ENCODE measurements around the gene CCDC171. TPM values are rescaled to one million over a fixed set of nuclear protein-coding genes. Genes with fewer than 3 reads are reported as not detected.

CCDC171 gene
- total RNA-seq, 1 experiment from 2014 or later, result 1.6 TPM

GRCh38 chr9:15889555-15889954, 336.7 kb downstream of the CCDC171 start:
- no peaks in the 10 kb centered on the region for H3K9me3 ChIP-seq
- no peak for DNase-seq
- CTCF ChIA-PET, result no interaction called here
- no peaks in the 10 kb centered on the region for H3K36me3 ChIP-seq (ENCODE audit: control insufficient read depth, insufficient read depth, low read length)
- H3K9me3 Mint-ChIP-seq (ENCODE audit: unreplicated experiment), result no peaks in the 10 kb centered on the region
- H3K27me3 ChIP-seq (replicated peaks; ENCODE audit: control insufficient read depth, insufficient read depth, low read length), result no peaks in the 10 kb centered on the region
- H3K4me3 Mint-ChIP-seq (ENCODE audit: unreplicated experiment), result no peak overlapping the region
- no peaks in the 10 kb centered on the region for H3K4me1 ChIP-seq
- no peaks in the 10 kb centered on the region for H3K27me3 Mint-ChIP-seq (ENCODE audit: insufficient read depth, unreplicated experiment)
- H3K36me3 Mint-ChIP-seq (ENCODE audit: insufficient read depth, unreplicated experiment), result no peaks in the 10 kb centered on the region
- BruUV-seq (replicated peaks), result no TSS peak
- intact Hi-C loops (cut with micrococcal nuclease; ENCODE audit: unreplicated experiment), result no loop called here
- TF ChIP-seq CTCF (IDR thresholded peaks at IDR 0.05; ENCODE audit: insufficient read depth in 1 of 2, low read depth in 1 of 2, low read length in 1 of 2, severe bottlenecking in 1 of 2, unreplicated experiment in 1 of 2), result no peak
- no peak overlapping the region for H3K27ac Mint-ChIP-seq (ENCODE audit: unreplicated experiment)
- H3K4me1 Mint-ChIP-seq (ENCODE audit: low read depth, unreplicated experiment), result no peaks in the 10 kb centered on the region
- POLR2A ChIA-PET, result no interaction called here
- H3K4me3 ChIP-seq (ENCODE audit: low read depth, low read length), result no peak overlapping the region

GRCh38 chr9:15901572-15901971, 348.7 kb downstream of the CCDC171 start:
- H3K4me3 Mint-ChIP-seq (ENCODE audit: unreplicated experiment), result no peak overlapping the region
- ChIA-PET CTCF (no interaction called here), POLR2A (no interaction called here)
- peaks cover 9% of the 10 kb centered on the region for H3K9me3 Mint-ChIP-seq (ENCODE audit: unreplicated experiment)
- TF ChIP-seq CTCF (IDR thresholded peaks at IDR 0.05; ENCODE audit: insufficient read depth in 1 of 2, low read depth in 1 of 2, low read length in 1 of 2, severe bottlenecking in 1 of 2, unreplicated experiment in 1 of 2), result no peak
- Histone ChIP-seq H3K4me1 (no peaks in the 10 kb centered on the region), H3K27me3 (replicated peaks; ENCODE audit: control insufficient read depth, insufficient read depth, low read length) (no peaks in the 10 kb centered on the region), H3K4me3 (ENCODE audit: low read depth, low read length) (no peak overlapping the region), H3K9me3 (no peaks in the 10 kb centered on the region), H3K36me3 (ENCODE audit: control insufficient read depth, insufficient read depth, low read length) (no peaks in the 10 kb centered on the region)
- no peak for DNase-seq
- intact Hi-C loops (cut with micrococcal nuclease; ENCODE audit: unreplicated experiment), result no loop called here
- BruUV-seq (replicated peaks), result no TSS peak
- H3K4me1 Mint-ChIP-seq (ENCODE audit: low read depth, unreplicated experiment), result no peaks in the 10 kb centered on the region
- H3K27me3 Mint-ChIP-seq (ENCODE audit: insufficient read depth, unreplicated experiment), result no peaks in the 10 kb centered on the region
- no peak overlapping the region for H3K27ac Mint-ChIP-seq (ENCODE audit: unreplicated experiment)
- no peaks in the 10 kb centered on the region for H3K36me3 Mint-ChIP-seq (ENCODE audit: insufficient read depth, unreplicated experiment)

GRCh38 chr9:15909297-15909696, 356.5 kb downstream of the CCDC171 start:
- Mint-ChIP-seq H3K27ac (ENCODE audit: unreplicated experiment) (no peak overlapping the region), H3K36me3 (ENCODE audit: insufficient read depth, unreplicated experiment) (no peaks in the 10 kb centered on the region), H3K4me1 (ENCODE audit: low read depth, unreplicated experiment) (no peaks in the 10 kb centered on the region), H3K9me3 (ENCODE audit: unreplicated experiment) (peaks cover 6% of the 10 kb centered on the region), H3K27me3 (ENCODE audit: insufficient read depth, unreplicated experiment) (no peaks in the 10 kb centered on the region), H3K4me3 (ENCODE audit: unreplicated experiment) (no peak overlapping the region)
- no peak for TF ChIP-seq CTCF (IDR thresholded peaks at IDR 0.05; ENCODE audit: insufficient read depth in 1 of 2, low read depth in 1 of 2, low read length in 1 of 2, severe bottlenecking in 1 of 2, unreplicated experiment in 1 of 2)
- ChIA-PET CTCF (no interaction called here), POLR2A (no interaction called here)
- Histone ChIP-seq H3K9me3 (no peaks in the 10 kb centered on the region), H3K36me3 (ENCODE audit: control insufficient read depth, insufficient read depth, low read length) (no peaks in the 10 kb centered on the region), H3K27me3 (replicated peaks; ENCODE audit: control insufficient read depth, insufficient read depth, low read length) (no peaks in the 10 kb centered on the region), H3K4me1 (no peaks in the 10 kb centered on the region), H3K4me3 (ENCODE audit: low read depth, low read length) (no peak overlapping the region)
- intact Hi-C loops (cut with micrococcal nuclease; ENCODE audit: unreplicated experiment), result no loop called here
- no TSS peak for BruUV-seq (replicated peaks)
- DNase-seq, result no peak
